GM23338 (cell line): ENCODE measurements around the gene ATG4C. TPM values are rescaled to one million over a fixed set of nuclear protein-coding genes. Genes with fewer than 3 reads are reported as not detected.

Experiments
- ATAC-seq: fragments of 200-7000 bp; cut with Tn5 transposase; 3 replicates; pipeline ENCODE4 v1.9.1; 2020
- DNase-seq: peaks from one replicate; pipeline ENCODE4 v3.0.0-alpha.2; 2015; ENCODE audit warnings: low spot score
- H2AFZ ChIP-seq: fragments of 200-600 bp; sonication (generic); 2 replicates; pipeline ENCODE4 v1.8.0; 2016; ENCODE audit warnings: antibody characterized with exemption, mild to moderate bottlenecking, moderate library complexity
- H3F3A ChIP-seq: fragments of 200-600 bp; sonication (generic); replicated peaks from 2 replicates; pipeline ENCODE4 v1.8.0; 2017; ENCODE audit warnings: antibody characterized with exemption, mixed run types, low read depth
- H3K27ac ChIP-seq: fragments of 200-600 bp; sonication (generic); 2 replicates; pipeline ENCODE4 v1.6.1; 2016; ENCODE audit warnings: low read depth
- H3K27me3 ChIP-seq: fragments of 200-600 bp; sonication (generic); 2 replicates; pipeline ENCODE4 v1.8.0; 2016; ENCODE audit warnings: mild to moderate bottlenecking, mixed run types, moderate library complexity; ENCODE audit not compliant: insufficient read depth
- H3K36me3 ChIP-seq: fragments of 200-600 bp; sonication (generic); 2 replicates; pipeline ENCODE4 v1.8.0; 2016; ENCODE audit warnings: mild to moderate bottlenecking; ENCODE audit not compliant: insufficient read depth
- H3K4me1 ChIP-seq: fragments of 200-600 bp; sonication (generic); 2 replicates; pipeline ENCODE4 v1.8.0; 2016; ENCODE audit warnings: mild to moderate bottlenecking, moderate library complexity; ENCODE audit not compliant: insufficient read depth
- H3K4me2 ChIP-seq: fragments of 200-600 bp; sonication (generic); 2 replicates; pipeline ENCODE4 v1.7.1; 2017; ENCODE audit warnings: mixed run types
- H3K4me3 ChIP-seq: fragments of 200-600 bp; sonication (generic); 2 replicates; pipeline ENCODE4 v1.6.1; 2016; ENCODE audit warnings: mixed run types
- H3K79me2 ChIP-seq: fragments of 200-600 bp; sonication (generic); replicated peaks from 2 replicates; pipeline ENCODE4 v1.8.0; 2017; ENCODE audit warnings: mild to moderate bottlenecking; ENCODE audit not compliant: insufficient read depth
- H3K9me2 ChIP-seq: fragments of 200-600 bp; sonication (generic); 2 replicates; pipeline ENCODE4 v1.8.0; 2017; ENCODE audit not compliant: insufficient read depth
- H4K20me1 ChIP-seq: fragments of 200-600 bp; sonication (generic); replicated peaks from 2 replicates; pipeline ENCODE4 v1.8.0; 2017; ENCODE audit warnings: mild to moderate bottlenecking; ENCODE audit not compliant: insufficient read depth
- H3K27ac Mint-ChIP-seq: 2 replicates; pipeline ENCODE4 v1.8.0; 2020; ENCODE audit warnings: inconsistent platforms, mild to moderate bottlenecking, moderate library complexity, mixed read lengths
- H3K27me3 Mint-ChIP-seq: 3 replicates; pipeline ENCODE4 v1.8.0; 2022; ENCODE audit warnings: low read depth, mild to moderate bottlenecking, moderate library complexity, mixed read lengths, inconsistent platforms; ENCODE audit not compliant: insufficient read depth, poor library complexity
- H3K36me3 Mint-ChIP-seq: 3 replicates; pipeline ENCODE4 v1.8.0; 2021; ENCODE audit warnings: low read depth, mild to moderate bottlenecking, inconsistent platforms, moderate library complexity, mixed read lengths
- H3K4me1 Mint-ChIP-seq: 3 replicates; pipeline ENCODE4 v1.8.0; 2020; ENCODE audit warnings: mild to moderate bottlenecking, inconsistent platforms, mixed read lengths
- H3K4me3 Mint-ChIP-seq: 3 replicates; pipeline ENCODE4 v1.8.0; 2021; ENCODE audit warnings: moderate library complexity, mild to moderate bottlenecking, inconsistent platforms, mixed read lengths
- H3K9me3 Mint-ChIP-seq: 3 replicates; pipeline ENCODE4 v1.8.0; 2020; ENCODE audit warnings: moderate library complexity, mild to moderate bottlenecking, inconsistent platforms, mixed read lengths
- CREB1 ChIP-seq: fragments of 250-450 bp; sonication (Bioruptor Pico); IDR thresholded peaks from 2 replicates; pipeline ENCODE4 v1.5.0; 2020; ENCODE audit warnings: low read depth, mild to moderate bottlenecking, moderate library complexity
- POLR2AphosphoS5 ChIP-seq: IDR thresholded peaks from 2 replicates; pipeline ENCODE4 v1.6.1; 2016; ENCODE audit warnings: antibody characterized with exemption, low read depth
- STAT1 ChIP-seq: IDR thresholded peaks from one replicate; pipeline ENCODE4 v1.6.1; 2016; ENCODE audit warnings: antibody characterized with exemption; ENCODE audit not compliant: unreplicated experiment
- ZNF114 ChIP-seq: fragments of 250-450 bp; sonication (Bioruptor Pico); IDR thresholded peaks from 2 replicates; pipeline ENCODE4 v1.5.0; 2020; ENCODE audit warnings: mild to moderate bottlenecking, moderate library complexity
- polyA plus RNA-seq: library from polyadenylated mRNA; unstranded; fragments of >200 nt; fragmentation: Nextera tagmentation; extraction: Ambion mirVana; gene quantifications from 2 replicates; pipeline ENCODE4 v1.2.1, GENCODE V29; 2016
- total RNA-seq: library from RNA; depleted of rRNA; stranded (reverse); fragments of >200 nt; shearing (Covaris generic); gene quantifications from 2 replicates; pipeline ENCODE4 v1.2.3, GENCODE V29; 2014
- TF ChIP-seq, protein P1 (sequence below): IDR thresholded peaks from one replicate; pipeline ENCODE4 v1.6.1; 2018; ENCODE audit warnings: antibody characterized with exemption; ENCODE audit not compliant: unreplicated experiment
- TF ChIP-seq, protein P2 (sequence below), 2 experiments: fragments of 200-600 bp in 1 of 2; sonication (generic) in 1 of 2; conservative IDR thresholded peaks; 2 replicates each; pipeline versions ENCODE4 v1.5.1 to v1.6.1; 2016 to 2017; ENCODE audit warnings: antibody characterized with exemption in 2 of 2, low read depth in 2 of 2, mild to moderate bottlenecking in 2 of 2, moderate library complexity in 1 of 2
- TF ChIP-seq, protein P3 (sequence below): fragments of 250-450 bp; sonication (Bioruptor Pico); IDR thresholded peaks from 2 replicates; pipeline ENCODE4 v1.5.0; 2020; ENCODE audit warnings: mild to moderate bottlenecking, moderate library complexity

Gene ATG4C
- total and polyA plus RNA-seq, 2 experiments from 2014 or later: 15.7 to 18.6 TPM

DNA sequence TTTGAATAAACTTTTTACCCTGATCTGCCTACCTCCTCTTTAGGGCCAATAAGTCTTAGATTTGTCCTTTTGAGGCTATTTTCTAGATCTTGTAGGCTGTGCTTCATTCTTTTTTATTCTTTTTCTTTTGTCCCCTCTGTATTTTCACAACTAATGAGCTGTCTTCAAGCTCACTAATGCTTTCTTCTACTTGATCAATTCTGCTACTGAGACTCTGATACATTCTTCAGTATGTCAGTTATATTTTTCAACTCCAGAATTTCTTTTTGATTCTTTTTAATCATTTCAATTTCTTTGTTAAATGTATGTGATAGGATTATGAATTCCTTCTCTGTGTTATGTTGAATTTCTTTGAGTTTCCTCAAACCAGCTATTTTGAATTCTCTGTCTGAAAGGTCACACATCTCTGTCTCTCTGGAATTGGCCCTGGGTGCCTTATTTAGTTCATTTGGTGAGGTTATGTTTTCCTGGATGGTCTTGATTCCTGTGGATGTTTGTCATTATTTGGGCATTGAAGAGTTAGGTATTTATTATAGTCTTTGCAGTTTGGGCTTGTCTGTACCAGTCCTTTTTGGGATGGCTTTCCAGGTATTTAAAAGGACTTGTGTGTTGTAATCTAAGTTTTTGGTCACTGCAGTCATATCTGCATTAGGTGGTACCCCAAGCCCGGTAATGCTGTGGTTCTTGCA, 11.2 kb upstream of the ATG4C start (continued):
- TF ChIP-seq, protein P1, sequence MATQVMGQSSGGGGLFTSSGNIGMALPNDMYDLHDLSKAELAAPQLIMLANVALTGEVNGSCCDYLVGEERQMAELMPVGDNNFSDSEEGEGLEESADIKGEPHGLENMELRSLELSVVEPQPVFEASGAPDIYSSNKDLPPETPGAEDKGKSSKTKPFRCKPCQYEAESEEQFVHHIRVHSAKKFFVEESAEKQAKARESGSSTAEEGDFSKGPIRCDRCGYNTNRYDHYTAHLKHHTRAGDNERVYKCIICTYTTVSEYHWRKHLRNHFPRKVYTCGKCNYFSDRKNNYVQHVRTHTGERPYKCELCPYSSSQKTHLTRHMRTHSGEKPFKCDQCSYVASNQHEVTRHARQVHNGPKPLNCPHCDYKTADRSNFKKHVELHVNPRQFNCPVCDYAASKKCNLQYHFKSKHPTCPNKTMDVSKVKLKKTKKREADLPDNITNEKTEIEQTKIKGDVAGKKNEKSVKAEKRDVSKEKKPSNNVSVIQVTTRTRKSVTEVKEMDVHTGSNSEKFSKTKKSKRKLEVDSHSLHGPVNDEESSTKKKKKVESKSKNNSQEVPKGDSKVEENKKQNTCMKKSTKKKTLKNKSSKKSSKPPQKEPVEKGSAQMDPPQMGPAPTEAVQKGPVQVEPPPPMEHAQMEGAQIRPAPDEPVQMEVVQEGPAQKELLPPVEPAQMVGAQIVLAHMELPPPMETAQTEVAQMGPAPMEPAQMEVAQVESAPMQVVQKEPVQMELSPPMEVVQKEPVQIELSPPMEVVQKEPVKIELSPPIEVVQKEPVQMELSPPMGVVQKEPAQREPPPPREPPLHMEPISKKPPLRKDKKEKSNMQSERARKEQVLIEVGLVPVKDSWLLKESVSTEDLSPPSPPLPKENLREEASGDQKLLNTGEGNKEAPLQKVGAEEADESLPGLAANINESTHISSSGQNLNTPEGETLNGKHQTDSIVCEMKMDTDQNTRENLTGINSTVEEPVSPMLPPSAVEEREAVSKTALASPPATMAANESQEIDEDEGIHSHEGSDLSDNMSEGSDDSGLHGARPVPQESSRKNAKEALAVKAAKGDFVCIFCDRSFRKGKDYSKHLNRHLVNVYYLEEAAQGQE: no peak
- TF ChIP-seq POLR2AphosphoS5 (no peak), CREB1 (CRISPR knock-in tag) (no peak)

DNA sequence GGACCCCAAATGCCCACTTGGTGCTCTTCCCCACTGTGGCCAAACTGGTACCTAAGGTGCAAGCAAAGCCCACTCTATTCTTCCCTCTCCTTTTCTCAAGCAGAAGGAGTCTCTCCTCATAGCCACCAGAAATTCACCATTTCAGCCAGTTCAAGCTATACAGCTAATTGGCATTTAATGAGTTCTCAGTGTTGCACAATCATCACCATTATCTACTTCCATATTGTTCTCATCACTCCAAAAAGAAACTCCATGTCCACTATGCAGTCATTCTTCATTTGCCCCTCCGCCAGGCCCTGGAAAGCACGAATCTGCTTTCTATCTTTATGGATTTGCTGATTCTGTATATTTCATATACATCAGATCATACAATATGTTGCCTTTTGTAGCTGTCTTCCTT, 9.9 kb upstream of the ATG4C start:
- H3K9me2 ChIP-seq: no peaks in the 10 kb centered on the region
- ATAC-seq (no peak), DNase-seq (no peak)
- H3K36me3 ChIP-seq: no peaks in the 10 kb centered on the region
- Mint-ChIP-seq H3K27me3 (no peaks in the 10 kb centered on the region), H3K27ac (no peak overlapping the region), H3K4me3 (no peak overlapping the region), H3K9me3 (no peaks in the 10 kb centered on the region), H3K4me1 (peaks cover 14% of the 10 kb centered on the region), H3K36me3 (no peaks in the 10 kb centered on the region)
- H3K4me1 ChIP-seq: peaks cover 10% of the 10 kb centered on the region; the same call in 1 of the 2 replicates
- H3F3A ChIP-seq: no peaks in the 10 kb centered on the region
- no peaks in the 10 kb centered on the region for H3K27me3 ChIP-seq
- no peak overlapping the region for H3K4me2 ChIP-seq
- no peaks in the 10 kb centered on the region for H4K20me1 ChIP-seq
- H3K79me2 ChIP-seq: no peaks in the 10 kb centered on the region
- TF ChIP-seq, protein P1: no peak
- TF ChIP-seq, protein P2, sequence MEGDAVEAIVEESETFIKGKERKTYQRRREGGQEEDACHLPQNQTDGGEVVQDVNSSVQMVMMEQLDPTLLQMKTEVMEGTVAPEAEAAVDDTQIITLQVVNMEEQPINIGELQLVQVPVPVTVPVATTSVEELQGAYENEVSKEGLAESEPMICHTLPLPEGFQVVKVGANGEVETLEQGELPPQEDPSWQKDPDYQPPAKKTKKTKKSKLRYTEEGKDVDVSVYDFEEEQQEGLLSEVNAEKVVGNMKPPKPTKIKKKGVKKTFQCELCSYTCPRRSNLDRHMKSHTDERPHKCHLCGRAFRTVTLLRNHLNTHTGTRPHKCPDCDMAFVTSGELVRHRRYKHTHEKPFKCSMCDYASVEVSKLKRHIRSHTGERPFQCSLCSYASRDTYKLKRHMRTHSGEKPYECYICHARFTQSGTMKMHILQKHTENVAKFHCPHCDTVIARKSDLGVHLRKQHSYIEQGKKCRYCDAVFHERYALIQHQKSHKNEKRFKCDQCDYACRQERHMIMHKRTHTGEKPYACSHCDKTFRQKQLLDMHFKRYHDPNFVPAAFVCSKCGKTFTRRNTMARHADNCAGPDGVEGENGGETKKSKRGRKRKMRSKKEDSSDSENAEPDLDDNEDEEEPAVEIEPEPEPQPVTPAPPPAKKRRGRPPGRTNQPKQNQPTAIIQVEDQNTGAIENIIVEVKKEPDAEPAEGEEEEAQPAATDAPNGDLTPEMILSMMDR (conservative IDR thresholded peaks at IDR 0.05; ENCODE audit: low read depth in 2 of 2): no peak
- TF ChIP-seq CREB1 (CRISPR knock-in tag): no peak
- TF ChIP-seq ZNF114 (CRISPR knock-in tag): no peak
- TF ChIP-seq, protein P3, sequence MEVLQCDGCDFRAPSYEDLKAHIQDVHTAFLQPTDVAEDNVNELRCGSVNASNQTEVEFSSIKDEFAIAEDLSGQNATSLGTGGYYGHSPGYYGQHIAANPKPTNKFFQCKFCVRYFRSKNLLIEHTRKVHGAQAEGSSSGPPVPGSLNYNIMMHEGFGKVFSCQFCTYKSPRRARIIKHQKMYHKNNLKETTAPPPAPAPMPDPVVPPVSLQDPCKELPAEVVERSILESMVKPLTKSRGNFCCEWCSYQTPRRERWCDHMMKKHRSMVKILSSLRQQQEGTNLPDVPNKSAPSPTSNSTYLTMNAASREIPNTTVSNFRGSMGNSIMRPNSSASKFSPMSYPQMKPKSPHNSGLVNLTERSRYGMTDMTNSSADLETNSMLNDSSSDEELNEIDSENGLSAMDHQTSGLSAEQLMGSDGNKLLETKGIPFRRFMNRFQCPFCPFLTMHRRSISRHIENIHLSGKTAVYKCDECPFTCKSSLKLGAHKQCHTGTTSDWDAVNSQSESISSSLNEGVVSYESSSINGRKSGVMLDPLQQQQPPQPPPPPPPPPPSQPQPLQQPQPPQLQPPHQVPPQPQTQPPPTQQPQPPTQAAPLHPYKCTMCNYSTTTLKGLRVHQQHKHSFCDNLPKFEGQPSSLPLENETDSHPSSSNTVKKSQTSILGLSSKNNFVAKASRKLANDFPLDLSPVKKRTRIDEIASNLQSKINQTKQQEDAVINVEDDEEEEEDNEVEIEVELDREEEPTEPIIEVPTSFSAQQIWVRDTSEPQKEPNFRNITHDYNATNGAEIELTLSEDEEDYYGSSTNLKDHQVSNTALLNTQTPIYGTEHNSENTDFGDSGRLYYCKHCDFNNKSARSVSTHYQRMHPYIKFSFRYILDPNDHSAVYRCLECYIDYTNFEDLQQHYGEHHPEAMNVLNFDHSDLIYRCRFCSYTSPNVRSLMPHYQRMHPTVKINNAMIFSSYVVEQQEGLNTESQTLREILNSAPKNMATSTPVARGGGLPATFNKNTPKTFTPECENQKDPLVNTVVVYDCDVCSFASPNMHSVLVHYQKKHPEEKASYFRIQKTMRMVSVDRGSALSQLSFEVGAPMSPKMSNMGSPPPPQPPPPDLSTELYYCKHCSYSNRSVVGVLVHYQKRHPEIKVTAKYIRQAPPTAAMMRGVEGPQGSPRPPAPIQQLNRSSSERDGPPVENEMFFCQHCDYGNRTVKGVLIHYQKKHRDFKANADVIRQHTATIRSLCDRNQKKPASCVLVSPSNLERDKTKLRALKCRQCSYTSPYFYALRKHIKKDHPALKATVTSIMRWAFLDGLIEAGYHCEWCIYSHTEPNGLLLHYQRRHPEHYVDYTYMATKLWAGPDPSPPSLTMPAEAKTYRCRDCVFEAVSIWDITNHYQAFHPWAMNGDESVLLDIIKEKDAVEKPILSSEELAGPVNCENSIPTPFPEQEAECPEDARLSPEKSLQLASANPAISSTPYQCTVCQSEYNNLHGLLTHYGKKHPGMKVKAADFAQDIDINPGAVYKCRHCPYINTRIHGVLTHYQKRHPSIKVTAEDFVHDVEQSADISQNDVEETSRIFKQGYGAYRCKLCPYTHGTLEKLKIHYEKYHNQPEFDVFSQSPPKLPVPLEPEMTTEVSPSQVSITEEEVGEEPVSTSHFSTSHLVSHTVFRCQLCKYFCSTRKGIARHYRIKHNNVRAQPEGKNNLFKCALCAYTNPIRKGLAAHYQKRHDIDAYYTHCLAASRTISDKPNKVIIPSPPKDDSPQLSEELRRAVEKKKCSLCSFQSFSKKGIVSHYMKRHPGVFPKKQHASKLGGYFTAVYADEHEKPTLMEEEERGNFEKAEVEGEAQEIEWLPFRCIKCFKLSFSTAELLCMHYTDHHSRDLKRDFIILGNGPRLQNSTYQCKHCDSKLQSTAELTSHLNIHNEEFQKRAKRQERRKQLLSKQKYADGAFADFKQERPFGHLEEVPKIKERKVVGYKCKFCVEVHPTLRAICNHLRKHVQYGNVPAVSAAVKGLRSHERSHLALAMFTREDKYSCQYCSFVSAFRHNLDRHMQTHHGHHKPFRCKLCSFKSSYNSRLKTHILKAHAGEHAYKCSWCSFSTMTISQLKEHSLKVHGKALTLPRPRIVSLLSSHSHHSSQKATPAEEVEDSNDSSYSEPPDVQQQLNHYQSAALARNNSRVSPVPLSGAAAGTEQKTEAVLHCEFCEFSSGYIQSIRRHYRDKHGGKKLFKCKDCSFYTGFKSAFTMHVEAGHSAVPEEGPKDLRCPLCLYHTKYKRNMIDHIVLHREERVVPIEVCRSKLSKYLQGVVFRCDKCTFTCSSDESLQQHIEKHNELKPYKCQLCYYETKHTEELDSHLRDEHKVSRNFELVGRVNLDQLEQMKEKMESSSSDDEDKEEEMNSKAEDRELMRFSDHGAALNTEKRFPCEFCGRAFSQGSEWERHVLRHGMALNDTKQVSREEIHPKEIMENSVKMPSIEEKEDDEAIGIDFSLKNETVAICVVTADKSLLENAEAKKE (CRISPR knock-in tag): no peak
- TF ChIP-seq STAT1: no peak
- no peak for TF ChIP-seq POLR2AphosphoS5
- no peak overlapping the region for H3K4me3 ChIP-seq
- no peak overlapping the region for H2AFZ ChIP-seq
- no peak overlapping the region for H3K27ac ChIP-seq
